A549 treated with dexamethasone at 1 μM for 4 hours (cell line): Measurements from ENCODE around the gene CEP126. TPM values are rescaled to one million over a fixed set of nuclear protein-coding genes. Genes with fewer than 3 reads are reported as not detected.

Experiments
- total RNA-seq: library from RNA; stranded (reverse); fragments of 200-300 nt; extraction: Qiagen RNA extraction; gene quantifications from 5 replicates; pipeline ENCODE4 v1.2.3, GENCODE V29; 2022

CEP126 gene, protein sequence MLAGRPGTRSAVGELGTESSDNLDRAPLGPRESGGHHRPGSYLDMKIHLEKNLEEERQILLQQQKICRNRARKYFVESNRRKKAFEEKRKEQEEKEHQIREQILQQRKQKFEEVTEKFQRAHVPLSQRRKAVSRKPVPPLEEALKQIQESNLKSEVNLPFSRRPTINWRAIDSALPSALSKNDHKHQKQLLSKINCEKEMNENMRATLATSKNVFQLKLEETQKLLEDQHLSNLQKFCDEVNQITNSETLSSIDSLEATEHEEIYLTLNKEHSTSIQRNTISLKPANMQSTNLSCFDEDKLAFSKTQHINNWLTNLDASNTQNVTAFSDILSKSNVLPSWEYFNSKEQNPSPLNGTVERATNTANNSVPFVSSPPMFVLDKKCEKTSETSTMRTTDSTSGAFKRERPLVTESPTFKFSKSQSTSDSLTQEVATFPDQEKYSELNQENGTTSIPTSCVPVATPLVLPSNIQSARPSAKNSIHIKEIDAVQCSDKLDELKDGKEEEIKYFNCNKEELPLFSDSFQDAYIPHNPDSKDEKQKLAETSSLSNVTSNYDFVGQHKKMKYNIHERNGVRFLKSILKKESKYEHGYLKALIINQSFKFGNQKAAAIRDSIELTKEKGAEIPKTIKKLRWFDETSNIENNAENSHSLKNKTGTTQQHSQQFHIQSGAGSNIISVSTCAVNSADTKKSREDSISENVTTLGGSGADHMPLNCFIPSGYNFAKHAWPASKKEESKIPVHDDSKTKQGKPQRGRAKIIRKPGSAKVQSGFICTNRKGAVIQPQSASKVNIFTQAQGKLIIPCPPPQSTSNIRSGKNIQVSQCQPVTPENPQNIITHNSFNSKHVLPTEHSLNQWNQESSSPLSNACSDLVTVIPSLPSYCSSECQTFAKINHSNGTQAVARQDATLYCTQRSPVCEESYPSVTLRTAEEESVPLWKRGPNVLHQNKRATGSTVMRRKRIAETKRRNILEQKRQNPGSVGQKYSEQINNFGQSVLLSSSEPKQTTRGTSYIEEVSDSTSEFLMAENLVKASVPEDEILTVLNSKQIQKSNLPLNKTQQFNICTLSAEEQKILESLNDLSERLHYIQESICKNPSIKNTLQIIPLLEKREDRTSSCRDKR
- total RNA-seq: 2.4 to 3.1 TPM (median 2.8 TPM) in 5 replicates

GRCh38 chr11:101914738-101915426, at the start of gene CEP126:
TSS of gene CEP126 (plus strand) at chr11:101915010. CDS start at chr11:101915285, 275 bp downstream.

GRCh38 chr11:101916422-101916821, 1.6 kb downstream of the CEP126 start, which contains the start of gene ANGPTL5:
TSS of gene ANGPTL5 (minus strand) at chr11:101916522. CDS start at chr11:101907909, 8,613 bp downstream.

DNA sequence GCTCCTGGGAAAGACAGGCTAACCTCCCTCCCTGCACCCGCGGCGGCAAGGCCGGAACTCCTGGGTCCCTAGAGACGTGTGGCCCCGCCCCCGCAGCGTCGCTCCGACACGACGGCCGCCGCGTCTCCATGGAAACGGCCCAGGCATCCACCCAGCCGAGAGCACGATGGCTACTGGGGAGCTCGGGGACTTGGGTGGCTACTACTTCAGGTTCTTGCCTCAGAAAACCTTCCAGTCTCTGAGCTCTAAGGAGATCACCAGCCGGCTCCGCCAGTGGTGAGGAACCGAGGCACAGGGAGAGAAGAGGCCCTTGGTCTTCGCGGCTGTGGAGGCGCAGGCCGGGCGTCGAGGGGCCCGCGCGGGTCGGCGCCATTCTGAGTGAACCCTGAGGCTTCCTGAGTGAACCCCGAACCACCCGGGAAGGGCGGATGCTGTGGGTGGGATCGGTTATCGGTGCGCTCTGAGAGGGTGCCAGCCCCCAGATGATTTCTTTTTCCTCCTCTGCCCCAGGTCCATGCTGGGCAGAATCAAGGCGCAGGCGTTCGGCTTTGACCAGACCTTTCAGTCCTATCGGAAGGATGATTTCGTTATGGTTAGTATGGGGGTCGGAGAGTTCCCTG, 132.6 kb downstream of the CEP126 start, which contains the start of gene CFAP300:
CFAP300 (plus strand) TSS at position 133 of the 620 bp plus-strand sequence; CDS start at position 167, 34 bp downstream.

Other genes starting within 250 kb of the CEP126 start
- 0.07 to 0.22 TPM (median 0.11 TPM) in 5 replicates for gene ANGPTL5, start 1.5 kb downstream of the CEP126 start, total RNA-seq
- 5.0 to 7.0 TPM (median 5.6 TPM) in 5 replicates for gene CFAP300, start 132.4 kb downstream of the CEP126 start, total RNA-seq
- 49.5 to 82.7 TPM (median 75.4 TPM) in 5 replicates for gene YAP1, start 195.4 kb downstream of the CEP126 start, total RNA-seq